KG1 (cell line): Measurements from ENCODE around the gene SEMA3A.
"Not testable (repeated sequence)": the region's sequence is repeated elsewhere in the genome, so short reads cannot be mapped to it uniquely, and the experiment has no call there.

Source experiments
- DNase-seq: peaks from one replicate; lab custom pipeline; 2025; lab: John Stamatoyannopoulos, UW

The SEMA3A gene

DNA sequence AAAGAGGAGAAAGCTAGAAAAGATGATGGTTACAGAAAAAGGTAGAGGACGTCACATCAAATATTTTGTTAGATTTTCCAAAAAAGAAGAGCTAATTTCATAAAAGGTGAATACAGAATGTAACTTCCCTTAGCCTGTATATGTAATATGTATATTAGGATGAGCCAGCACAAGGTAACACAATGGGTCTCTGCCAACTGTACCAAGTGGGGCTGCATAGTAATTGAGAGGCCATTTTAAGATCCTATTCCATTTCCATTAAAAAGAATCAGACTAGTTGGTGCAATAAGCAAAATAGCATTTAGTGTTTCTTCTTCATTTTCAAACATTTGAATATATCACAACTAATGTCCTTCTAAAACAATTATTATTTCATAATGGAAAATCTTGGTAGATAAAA is 134.6 kb downstream of the SEMA3A start:
- no peak for DNase-seq

DNA sequence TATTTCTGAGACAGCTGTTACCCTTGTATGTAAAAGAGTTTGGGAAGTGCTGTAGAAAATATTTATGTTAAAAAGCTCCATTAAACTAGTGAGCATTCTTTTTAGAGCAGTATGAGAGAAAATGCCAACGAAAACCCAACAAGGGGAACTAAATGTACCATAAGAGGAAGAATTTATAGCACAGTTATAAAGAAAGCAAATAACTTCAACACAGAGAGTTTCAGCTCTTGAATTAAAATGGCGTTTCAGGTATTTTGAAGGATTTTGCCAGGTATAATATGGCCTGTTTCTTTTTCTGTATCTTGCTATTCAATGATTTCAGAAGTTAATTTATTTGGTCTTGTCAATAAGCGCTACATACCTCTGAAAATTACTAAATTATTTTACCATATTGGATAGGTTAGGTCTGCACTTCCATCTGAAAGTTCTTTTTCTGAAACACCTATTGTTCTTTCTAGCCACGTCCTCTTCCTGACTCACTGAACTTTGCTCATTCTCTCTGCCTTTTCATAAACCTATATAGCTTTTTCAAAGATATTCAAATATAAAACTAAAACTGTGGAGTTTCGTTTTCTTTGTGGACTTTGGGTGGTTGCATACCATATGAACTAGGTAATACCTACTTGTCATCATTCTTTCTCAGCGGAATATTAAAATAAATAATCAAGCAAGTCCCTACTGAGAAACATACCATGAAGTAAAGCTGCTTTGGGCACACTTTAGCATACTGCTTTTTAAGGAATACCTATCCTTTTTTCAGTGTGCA is 136.1 kb downstream of the SEMA3A start:
- DNase-seq = no peak

DNA sequence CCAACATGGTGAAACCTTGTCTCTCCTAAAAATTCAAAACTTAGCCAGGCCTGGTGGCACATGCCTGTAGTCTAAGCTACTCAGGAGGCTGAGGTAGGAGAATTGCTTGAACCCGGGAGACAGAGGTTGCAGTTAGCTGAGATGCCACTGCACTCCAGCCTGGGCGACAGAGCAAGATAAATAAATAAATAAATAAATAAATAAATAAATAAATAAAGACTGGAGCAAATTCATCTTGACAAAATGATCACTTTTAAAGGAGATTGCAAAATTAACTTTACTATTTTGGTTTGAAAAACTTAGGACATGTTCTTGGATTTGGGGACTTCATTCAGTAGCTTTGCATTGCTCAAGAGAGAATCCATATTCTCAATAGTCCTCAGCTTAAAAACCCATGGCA is 137.0 kb downstream of the SEMA3A start:
- no peak for DNase-seq

DNA sequence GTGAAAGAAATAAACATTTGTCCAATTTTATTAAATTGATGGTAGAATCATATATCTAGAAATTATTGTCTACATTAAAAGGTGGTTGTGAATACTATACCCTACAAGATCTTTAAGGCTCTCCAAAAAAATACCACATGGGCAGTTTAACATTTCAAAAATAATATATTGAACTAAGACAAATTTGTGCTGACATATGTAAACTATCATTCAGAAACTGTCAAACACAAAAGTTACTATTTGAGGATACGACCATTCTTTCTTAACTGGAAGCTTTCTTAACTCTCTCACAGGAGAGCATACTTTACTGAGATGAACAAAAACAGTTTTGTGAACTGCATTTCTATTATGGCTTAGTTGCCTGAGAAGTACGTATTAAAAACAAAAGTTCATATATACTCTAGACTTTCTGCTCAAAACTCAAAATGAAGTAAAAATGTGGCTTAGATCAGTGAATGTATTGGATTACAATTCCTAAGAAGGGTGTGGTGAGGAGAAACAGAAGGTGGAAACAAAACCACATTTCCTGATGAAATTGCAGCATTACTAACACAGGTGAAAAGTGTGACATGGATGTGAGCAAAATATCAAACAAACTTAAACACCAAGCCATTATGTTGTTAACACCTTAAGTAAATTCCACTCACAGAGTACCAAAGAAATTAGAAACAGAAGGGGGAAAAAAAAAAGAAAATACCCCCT is 138.5 kb downstream of the SEMA3A start:
- no peak for DNase-seq

DNA sequence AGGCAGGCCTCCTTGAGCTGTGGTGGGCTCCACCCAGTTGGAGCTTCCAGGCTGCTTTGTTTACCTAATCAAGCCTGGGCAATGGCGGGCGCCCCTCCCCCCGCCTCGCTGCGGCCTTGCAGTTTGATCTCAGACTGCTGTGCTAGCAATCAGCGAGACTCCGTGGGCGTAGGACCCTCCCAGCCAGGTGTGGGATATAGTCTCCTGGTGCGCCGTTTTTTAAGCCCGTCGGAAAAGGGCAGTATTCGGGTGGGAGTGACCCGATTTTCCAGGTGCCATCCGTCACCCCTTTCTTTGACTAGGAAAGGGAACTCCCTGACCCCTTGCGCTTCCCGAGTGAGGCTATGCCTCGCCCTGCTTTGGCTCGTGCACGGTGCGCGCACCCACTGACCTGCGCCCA is 139.4 kb downstream of the SEMA3A start:
- not testable (repeated sequence) for DNase-seq

DNA sequence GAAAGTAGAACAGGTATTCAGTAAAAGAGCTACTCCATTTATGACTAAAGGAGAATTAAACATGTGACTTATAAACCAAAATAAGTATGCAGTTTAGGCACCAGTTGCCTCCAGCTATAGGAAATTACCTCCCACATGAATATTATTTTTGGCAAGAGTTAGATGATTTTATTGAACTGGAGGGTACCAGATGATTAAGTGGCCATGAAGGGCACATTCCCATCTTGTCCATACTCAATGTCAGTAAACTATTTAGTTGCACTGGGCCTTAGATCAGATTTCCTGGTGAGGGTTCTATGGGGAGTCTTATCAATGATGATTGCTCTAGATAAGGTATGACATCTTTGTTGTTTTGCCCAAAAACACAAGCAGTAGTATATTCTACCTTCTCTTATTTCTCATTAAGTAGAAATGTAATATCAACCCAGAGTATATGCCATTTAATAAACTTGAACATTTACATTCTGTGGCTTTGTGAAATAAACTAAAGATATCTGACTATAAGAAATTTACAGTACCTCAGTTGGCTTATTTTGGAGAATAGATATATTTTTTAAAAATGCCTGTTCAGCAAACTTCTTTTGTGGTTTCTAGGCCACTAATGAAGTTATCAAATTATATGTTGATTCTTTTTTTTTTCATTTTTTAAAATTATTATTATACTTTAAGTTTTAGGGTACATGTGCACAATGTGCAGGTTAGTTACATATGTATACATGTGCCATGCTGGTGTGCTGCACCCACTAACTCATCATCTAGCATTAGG is 145.3 kb downstream of the SEMA3A start:
- DNase-seq = no peak

DNA sequence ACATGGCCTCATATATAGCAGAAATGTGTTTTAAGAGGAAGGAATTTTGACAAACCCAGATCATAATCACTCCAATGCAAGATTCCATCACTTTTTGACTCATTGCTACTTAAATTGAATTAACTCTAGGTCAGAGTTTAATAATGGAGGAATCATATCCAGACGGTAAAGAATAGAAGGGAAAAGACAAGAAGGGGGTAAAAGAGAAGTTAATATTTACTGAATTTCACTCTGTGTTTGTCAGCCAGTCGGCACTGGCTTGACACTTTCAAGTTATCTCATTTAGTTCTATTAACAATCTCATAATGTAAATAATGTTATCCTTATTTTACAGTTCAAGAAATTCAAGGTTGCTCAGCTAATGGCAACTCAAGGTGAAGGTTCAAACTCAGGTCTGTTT is 147.5 kb downstream of the SEMA3A start:
- no peak for DNase-seq

DNA sequence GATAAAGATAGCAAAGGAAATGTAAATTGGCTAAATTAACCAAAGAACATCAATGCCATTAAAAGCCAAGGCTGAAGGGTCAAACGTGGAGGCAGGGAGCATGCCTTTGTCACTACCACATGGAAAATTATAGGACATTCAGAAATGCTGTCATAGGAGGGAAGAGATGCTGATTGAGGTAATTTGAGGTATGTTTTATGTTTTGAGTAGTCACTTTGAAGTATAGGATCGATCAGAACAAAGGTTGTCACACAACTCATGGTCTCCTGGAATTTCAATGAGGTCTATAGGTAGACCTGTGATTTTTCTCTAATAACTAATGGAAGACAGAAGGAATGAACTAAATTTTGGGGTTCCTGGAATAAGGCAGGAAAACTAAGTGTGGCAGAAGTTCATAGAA is 149.8 kb downstream of the SEMA3A start:
- DNase-seq = no peak

DNA sequence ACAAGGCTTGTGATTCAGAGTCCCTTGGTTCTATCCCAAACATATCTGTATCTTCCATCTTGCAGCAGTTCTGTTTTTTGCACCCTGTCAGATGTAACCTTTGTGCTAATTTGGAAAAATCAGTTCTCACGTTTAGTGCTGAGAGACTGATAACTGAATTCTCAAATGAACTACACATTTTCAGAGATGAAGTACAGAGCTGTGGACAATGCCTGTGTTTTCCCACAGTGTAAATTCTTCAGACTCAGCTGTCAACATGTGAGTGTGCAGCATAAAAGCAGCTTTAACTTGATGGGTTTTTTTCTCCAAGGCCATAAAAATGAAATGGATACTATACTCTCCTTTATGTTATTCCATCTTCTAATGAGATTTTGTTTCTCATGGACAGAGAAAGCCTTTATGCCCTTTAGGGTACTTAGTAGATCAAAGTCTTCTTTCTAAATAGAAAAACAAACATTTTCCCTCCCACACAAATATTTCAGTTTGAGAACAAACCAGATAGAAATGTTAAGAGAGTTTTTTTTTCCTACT is 150.9 kb downstream of the SEMA3A start:
- no peak for DNase-seq

DNA sequence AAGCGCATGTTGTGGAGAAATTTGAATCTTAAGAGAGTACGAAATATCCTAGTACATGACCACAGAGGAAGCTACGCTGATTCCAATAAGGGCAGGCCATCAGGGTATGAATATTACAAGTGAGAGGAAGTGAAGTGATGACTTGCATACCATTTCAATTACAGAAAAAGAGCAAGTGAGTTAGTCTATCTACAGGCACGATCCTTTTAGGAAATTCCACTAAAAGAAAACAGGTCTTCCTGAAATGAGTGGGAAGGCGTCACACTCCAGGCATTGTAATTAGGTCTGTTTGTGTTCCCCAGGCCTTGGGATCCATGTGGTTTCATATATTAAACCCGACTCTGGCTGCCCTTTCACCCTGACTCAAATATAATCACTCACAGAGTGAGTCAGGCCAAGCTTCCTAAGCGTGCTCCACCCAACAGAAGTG is 152.5 kb downstream of the SEMA3A start:
- no peak for DNase-seq

DNA sequence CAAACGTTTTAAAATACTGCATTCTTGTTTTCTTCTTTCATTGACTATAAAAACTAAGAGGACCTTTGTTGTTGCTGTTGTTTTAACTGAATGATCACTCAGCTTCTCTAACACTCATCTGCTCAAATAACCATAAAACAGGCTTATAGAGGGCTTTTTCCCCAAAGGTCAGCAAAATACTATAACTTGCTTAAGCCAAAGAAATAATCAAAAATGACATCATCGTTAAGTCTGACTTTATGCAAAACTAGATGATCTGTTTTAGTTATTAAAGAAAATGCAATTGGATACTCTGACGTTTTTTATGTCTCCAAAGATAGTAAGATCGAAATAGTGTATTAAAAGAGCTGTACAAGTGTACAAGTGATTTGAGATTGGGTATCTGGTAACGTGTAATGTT is 152.9 kb downstream of the SEMA3A start:
- DNase-seq = no peak

DNA sequence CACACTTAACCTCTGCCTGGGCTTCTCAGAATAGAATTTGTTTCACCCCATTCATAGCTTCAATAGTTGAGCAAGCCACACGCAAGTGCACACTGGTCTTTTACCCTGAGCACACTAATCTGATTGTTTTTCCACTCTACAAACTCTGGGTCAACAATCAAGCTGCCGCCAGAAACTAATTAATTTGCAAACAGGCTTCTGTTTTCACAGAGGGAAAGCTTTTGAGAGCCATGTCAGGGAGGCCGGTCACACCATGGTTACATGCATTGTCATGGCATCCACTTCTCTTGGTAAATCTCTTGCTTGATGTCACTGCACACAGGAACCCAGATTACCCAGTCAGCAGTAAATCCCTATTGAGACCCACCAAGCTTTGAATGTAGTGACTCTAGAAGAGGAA is 154.2 kb downstream of the SEMA3A start:
- no peak for DNase-seq

DNA sequence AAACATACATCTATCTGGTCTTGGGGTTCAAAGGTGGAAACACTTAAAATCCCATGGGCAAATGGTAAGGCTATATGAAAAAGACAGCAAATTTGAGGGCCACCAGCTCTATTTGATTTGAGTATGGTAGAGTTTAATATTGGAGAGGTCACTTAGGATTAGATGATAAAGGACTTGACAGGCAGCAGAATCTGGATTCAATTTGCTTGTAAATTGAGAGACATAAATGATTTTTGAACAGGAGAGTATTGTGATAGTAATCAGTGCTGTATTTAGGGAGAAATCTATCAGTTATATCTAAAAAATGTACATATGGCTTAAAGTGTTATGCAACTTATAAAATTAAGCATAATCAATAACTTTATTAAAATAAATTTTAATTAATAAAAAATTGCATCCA is 155.2 kb downstream of the SEMA3A start:
- no peak for DNase-seq

DNA sequence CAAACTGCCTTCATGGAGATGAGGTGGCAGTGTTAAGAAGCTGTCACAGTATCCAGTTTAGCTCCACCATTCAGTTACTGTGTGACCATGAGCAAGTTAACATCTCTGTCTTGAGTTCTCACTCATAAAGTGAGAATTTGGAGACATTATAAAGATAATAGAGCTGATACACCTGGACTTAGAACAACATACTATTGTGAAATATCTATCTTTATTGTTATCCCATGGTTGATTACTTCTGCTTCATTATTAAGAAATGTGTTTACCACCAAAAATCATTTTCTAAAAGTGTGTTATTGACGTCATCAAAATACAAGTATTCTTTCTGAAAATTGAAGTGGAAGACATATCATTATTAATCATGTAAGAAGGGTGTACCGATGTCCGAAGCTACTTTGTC is 166.9 kb downstream of the SEMA3A start:
- DNase-seq = no peak

DNA sequence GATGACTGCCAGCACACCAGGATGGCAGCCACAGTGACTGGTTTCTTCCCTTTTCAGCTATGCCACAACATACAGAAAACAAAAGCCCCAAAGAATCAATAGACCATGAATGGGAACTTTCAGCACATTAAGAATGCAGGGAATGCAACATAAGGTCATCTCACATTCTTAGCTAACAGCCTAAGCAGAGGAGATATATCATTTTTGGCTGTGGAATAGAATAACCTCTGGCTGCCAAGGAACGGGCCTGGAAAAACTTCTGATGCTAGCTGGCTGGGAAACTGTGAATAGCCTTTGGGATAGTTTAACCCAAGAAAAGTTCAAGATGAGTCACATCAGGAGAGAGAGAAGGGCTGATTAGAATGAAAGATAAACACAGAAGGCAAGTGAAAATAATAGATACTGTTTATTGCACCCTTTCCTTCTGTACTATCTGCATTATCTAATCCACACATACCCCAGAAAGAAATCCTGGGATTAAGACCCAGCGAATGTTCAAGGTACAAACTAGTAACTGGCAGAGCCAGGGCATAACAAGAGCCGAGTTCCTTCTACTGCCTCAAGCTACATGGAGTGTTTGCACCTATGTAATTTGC is 169.2 kb downstream of the SEMA3A start:
- DNase-seq = no peak

DNA sequence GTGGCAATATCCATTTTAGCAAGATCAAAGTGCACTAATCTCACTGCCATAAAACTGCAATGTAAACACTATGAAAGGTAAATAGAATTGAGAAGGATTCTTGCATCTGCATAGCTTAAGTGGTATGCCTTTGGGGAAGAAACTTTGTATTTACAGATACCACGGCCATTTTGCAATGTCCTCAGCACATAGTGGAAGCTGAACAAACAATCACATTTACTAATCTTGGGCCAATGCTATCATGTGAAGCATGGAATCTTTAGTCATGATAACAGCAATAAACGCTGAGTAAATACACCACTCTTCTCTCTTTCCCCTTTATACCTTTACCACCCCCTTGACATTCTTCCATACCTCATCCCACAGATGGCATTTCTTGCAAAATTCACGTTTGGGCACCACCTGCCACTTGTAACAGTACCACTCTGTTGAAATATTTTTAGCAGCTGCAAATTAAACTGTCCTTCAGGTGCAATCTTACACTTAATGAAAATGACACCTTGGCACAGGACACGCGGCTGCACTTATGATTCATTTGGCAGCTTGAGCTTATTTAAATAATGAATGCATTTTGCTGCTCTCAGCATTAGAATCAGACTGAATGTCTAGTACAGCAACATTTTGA is 171.8 kb downstream of the SEMA3A start:
- DNase-seq = no peak

DNA sequence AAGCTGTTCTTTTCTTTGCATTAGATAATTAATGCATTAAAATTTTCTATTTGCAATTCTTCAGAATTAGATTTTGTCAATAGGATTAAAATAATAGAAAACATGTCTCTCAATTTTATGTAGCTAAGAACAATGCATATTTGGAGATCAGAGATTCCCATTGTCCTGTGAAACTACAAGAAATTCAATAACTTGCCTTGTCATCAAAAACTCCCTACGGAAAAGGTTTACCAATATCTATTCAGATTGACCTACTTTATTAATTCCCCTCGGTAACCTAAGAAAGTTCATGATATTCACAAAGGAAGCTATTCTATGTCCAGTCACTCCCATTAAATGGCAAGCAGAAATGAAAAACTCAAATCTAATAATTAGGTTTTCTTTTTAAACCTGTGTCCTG is 172.6 kb downstream of the SEMA3A start:
- DNase-seq = no peak

DNA sequence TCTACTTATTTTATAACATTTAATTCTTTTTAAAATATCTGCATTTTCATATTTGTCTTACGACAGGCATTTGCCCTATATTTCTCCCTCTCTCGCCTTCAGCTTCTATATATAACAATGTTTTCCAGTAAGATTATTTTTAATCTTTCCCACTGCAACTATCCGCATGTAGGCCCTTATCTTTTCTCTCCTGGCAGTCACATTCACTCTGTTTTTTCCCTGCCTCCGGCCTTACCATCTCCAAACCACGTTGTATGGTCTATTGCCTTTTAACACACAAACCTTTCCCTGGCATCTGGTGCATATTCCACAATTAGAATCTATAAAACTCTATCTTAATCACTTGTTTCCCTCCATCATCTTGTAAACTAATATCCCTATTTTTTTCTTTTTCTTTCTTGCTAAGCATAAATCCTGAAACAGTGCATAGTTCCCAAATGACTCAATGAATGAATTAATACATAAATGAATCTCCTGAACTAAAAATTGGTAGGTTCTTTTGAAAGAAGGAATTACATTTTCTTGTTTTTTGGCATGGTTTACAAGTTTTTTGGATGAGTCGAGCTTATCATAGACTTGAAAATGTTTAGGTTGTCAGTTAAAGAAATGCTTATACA is 173.2 kb downstream of the SEMA3A start:
- DNase-seq = no peak

DNA sequence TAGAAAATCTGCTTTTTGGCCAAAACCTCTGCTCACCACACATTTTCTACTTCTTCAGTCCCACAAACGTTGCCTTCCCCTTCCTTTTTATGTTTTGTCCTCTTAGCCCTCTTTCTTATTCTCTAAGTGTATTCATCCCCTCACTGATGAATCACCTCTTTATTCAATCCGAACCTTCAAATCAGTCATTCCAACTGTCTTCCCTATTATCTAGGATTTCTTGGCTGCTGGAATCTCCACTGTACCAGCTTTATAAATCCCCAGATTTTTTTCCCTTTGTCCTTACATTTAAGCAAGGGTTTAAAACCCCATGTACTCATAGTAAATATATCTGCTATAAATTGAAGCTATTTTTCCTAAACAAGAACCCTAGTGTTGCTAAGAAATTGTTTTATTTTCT is 176.9 kb downstream of the SEMA3A start:
- DNase-seq = no peak

DNA sequence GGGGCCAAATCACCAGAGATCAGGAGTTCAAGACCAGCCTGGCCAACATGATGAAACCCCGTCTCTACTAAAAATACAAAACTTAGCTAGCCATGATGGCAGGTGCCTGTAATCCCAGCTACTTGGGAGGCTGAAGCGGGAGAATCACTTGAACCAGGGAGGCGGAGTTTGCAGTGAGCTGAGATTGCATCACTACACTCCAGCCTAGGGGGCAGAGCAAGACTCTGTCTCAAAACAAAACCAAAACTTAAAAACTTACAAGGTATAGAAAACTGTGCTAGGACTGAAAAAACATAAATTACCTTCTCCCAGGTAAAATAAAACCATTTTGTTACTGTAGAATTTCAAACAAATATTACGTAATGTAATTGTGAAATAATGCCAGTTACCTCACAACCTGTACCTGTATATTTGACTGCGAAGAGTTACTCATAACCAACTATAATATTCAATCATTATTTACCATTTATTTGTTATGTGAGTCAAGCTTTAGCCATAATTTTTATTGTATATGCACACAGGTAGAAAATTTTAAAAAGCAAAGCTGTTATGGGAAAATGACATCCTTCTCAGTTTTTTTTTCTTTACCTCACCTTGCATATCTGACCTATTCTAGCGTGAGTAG is 180.9 kb downstream of the SEMA3A start:
- DNase-seq = no peak

DNA sequence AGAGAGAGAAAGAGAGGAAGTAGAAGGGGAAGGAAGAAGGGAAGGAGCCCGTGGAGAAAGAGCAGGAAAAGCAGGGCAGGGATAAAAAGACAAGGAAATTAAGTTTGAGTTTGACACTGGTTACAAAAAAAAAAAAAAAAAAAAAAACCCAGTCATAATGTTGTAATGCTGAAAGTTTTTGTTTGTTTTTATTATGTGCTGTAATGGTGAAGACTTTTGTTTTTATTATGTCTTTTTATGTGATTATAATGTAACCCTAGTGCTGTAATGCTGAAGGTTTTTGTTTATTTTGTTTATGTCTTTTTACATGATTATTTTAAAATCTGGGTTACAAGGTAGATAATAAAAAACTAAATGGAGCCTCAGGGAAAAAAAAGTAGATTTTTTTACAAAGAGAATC is 184.8 kb downstream of the SEMA3A start:
- DNase-seq = no peak
